ENCODE measurements around the gene CCM2L.

GRCh38 chr20:32018269-32019155 is 8.3 kb downstream of the CCM2L start:
- TF ChIP-seq, protein P1, sequence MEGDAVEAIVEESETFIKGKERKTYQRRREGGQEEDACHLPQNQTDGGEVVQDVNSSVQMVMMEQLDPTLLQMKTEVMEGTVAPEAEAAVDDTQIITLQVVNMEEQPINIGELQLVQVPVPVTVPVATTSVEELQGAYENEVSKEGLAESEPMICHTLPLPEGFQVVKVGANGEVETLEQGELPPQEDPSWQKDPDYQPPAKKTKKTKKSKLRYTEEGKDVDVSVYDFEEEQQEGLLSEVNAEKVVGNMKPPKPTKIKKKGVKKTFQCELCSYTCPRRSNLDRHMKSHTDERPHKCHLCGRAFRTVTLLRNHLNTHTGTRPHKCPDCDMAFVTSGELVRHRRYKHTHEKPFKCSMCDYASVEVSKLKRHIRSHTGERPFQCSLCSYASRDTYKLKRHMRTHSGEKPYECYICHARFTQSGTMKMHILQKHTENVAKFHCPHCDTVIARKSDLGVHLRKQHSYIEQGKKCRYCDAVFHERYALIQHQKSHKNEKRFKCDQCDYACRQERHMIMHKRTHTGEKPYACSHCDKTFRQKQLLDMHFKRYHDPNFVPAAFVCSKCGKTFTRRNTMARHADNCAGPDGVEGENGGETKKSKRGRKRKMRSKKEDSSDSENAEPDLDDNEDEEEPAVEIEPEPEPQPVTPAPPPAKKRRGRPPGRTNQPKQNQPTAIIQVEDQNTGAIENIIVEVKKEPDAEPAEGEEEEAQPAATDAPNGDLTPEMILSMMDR (IDR thresholded peaks at IDR 0.05), result no peak
- TF ChIP-seq POLR2A (IDR thresholded peaks at IDR 0.05), result no peak
